Lung (tissue), 12 donors: ENCODE data around the gene ATG14. TPM values are rescaled to one million over a fixed set of nuclear protein-coding genes. Genes with fewer than 3 reads are reported as not detected.

ENCODE experiments used
- ATAC-seq: fragments of 200-7000 bp; cut with Tn5 transposase; one replicate; pipeline ENCODE4 v1.9.1; 2020; ENCODE audit warnings: moderate number of reproducible peaks; ENCODE audit not compliant: insufficient read depth, low FRiP score
- DNase-seq, 3 donors: peaks; one replicate each; pipeline ENCODE4 v3.0.0-alpha.2; 2013 to 2017
- H3K27ac ChIP-seq, 2 donors: one replicate each; pipeline ENCODE4 v1.5.1; 2013; ENCODE audit warnings: mild to moderate bottlenecking in 2 of 2, moderate library complexity in 2 of 2, control low read depth in 1 of 2, inconsistent platforms in 1 of 2, low read depth in 1 of 2, low read length in 1 of 2
- H3K27me3 ChIP-seq, 3 donors: one replicate each; pipeline ENCODE4 v1.5.1; 2013; ENCODE audit warnings: low read length in 2 of 3; ENCODE audit not compliant: control insufficient read depth in 3 of 3, insufficient read depth in 3 of 3
- H3K36me3 ChIP-seq, 4 donors: one replicate each; pipeline ENCODE4 v1.5.1; 2013; ENCODE audit warnings: low read length in 4 of 4, mild to moderate bottlenecking in 1 of 4, moderate library complexity in 1 of 4; ENCODE audit not compliant: control insufficient read depth in 4 of 4, insufficient read depth in 4 of 4
- H3K4me1 ChIP-seq, 5 donors: one replicate each; pipeline ENCODE4 v1.5.1; 2013; ENCODE audit warnings: low read length in 5 of 5, mild to moderate bottlenecking in 2 of 5, moderate library complexity in 1 of 5; ENCODE audit not compliant: control insufficient read depth in 5 of 5, insufficient read depth in 5 of 5
- H3K4me3 ChIP-seq: one replicate; pipeline ENCODE4 v1.5.1; 2013; ENCODE audit warnings: mild to moderate bottlenecking, control low read depth, moderate library complexity
- H3K9ac ChIP-seq, 2 donors: one replicate each; pipeline ENCODE4 v1.5.1; 2013; ENCODE audit warnings: low read length in 2 of 2, control low read depth in 1 of 2; ENCODE audit not compliant: insufficient read depth in 1 of 2
- H3K9me3 ChIP-seq, 4 donors: one replicate each; pipeline ENCODE4 v1.5.1; 2013; ENCODE audit warnings: low read length in 3 of 4, mild to moderate bottlenecking in 1 of 4, moderate library complexity in 1 of 4; ENCODE audit not compliant: control insufficient read depth in 4 of 4, insufficient read depth in 3 of 4
- WGBS, 2 donors: extraction: QIAGEN DNeasy Blood & Tissue Kit; methylation state at CpG; one replicate each; pipeline ENCODE4 v1.1.7; 2013; 5-methylcytosine and 5-hydroxymethylcytosine counted together
- polyA plus RNA-seq, 2 donors: library from polyadenylated mRNA; stranded (reverse); fragments of 200-250 nt; gene quantifications; one replicate each; pipeline ENCODE4 v1.2.1, GENCODE V29; 2013
- total RNA-seq, 2 donors: library from RNA; depleted of rRNA in 1 of 2; stranded (reverse); fragments of >200 nt in 1 of 2; gene quantifications; one replicate each; pipeline ENCODE4 v1.2.1, GENCODE V29; 2014 to 2021
- TF ChIP-seq, protein P1 (sequence below): IDR thresholded peaks from 2 replicates; pipeline ENCODE4 v1.5.1; 2012; ENCODE audit warnings: mild to moderate bottlenecking; ENCODE audit errors: control extremely low read depth, extremely low read depth
- donor health status: control.
- donor health status: control.
- donor health status: Bipolar disorder and iron deficiency.
- donor health status: healthy.
- donor health status: DM: yes; HTN: yes; CAD: no.

ATG14 gene
- total and polyA plus RNA-seq, 4 donors: 3.4 to 19.0 (median 7.0) TPM

DNA sequence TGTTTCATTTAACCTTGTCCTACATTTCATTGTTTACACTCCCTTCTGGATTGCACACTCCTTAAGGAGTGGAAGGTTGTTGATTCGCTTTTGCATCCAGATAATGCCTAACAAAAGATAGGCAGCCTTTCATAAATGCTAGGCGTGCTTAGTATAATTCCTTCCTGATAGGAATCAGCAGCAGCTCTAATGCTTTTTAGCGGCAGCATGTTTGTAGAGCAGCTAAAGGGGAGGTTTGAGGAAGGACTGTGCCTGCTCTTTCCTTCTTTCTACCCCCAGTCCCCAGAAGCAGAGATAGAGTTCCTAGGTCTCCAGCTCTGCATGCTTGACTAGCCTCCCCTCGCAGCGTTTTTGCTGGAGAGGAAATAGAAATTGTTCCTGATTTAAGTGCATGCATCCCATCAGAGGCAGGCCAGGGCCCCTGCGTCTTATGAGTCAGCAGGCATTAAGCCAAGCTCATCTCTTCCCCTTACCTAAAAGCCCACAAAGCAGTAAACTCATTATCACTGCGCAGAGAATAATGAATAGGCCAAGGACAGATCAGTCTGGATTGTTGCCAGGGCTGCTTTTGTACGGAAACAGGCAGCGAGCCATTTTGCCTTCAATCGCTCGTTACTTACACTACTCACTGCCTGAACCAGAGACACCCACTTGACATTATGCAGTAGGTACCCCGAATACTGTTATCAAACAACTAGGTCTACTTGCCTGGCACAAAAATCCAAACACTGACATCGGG is 42.8 kb upstream of the ATG14 start:
- DNase-seq (peak in 2 of 3 donors; percentile 29 to 63), ATAC-seq (peak; percentile 43)
- H3K4me1 ChIP-seq: peaks cover 0 to 15% (median 6%) of the 10 kb centered on the region in 5 donors
- no peak overlapping the region for H3K27ac ChIP-seq
- H3K9ac ChIP-seq: no peak overlapping the region
- peaks cover 0 to 2% (median 0%) of the 10 kb centered on the region in 4 donors for H3K9me3 ChIP-seq
- TF ChIP-seq, protein P1, sequence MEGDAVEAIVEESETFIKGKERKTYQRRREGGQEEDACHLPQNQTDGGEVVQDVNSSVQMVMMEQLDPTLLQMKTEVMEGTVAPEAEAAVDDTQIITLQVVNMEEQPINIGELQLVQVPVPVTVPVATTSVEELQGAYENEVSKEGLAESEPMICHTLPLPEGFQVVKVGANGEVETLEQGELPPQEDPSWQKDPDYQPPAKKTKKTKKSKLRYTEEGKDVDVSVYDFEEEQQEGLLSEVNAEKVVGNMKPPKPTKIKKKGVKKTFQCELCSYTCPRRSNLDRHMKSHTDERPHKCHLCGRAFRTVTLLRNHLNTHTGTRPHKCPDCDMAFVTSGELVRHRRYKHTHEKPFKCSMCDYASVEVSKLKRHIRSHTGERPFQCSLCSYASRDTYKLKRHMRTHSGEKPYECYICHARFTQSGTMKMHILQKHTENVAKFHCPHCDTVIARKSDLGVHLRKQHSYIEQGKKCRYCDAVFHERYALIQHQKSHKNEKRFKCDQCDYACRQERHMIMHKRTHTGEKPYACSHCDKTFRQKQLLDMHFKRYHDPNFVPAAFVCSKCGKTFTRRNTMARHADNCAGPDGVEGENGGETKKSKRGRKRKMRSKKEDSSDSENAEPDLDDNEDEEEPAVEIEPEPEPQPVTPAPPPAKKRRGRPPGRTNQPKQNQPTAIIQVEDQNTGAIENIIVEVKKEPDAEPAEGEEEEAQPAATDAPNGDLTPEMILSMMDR: no peak
- 26 to 32% methylated on average over 13 of the region's 13 CpGs for WGBS, 2 donors
- no peaks in the 10 kb centered on the region for H3K36me3 ChIP-seq
- no peak overlapping the region for H3K4me3 ChIP-seq
- H3K27me3 ChIP-seq: no peaks in the 10 kb centered on the region

DNA sequence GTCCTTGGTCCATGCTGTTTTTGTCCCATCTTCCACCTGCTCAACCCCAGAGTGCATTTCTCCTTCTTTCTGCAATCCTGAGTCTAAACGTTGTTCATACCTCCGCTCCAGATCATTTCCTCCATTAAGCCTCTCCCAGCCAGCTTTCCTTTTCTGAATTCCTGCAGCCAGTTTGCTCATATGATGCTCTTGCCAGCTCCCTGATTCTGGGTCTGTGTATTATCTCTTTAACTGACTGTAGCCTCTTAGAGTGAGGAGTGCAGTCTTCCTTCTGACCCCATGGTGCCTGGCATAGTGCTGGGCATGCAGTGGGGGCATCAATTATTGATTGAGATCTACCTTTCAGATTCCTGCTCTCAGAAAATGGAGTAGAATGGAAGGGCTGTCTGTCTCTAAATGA is 40.3 kb upstream of the ATG14 start:
- TF ChIP-seq, protein P1: no peak
- Histone ChIP-seq H3K36me3 (no peaks in the 10 kb centered on the region), H3K4me1 (peaks cover 0 to 15% (median 6%) of the 10 kb centered on the region in 5 donors), H3K9ac (no peak overlapping the region), H3K27ac (no peak overlapping the region), H3K4me3 (no peak overlapping the region), H3K9me3 (no peaks in the 10 kb centered on the region), H3K27me3 (no peaks in the 10 kb centered on the region)
- 73 to 74% methylated on average over 2 of the region's 2 CpGs for WGBS, 2 donors
- ATAC-seq: no peak
- DNase-seq: no peak

DNA sequence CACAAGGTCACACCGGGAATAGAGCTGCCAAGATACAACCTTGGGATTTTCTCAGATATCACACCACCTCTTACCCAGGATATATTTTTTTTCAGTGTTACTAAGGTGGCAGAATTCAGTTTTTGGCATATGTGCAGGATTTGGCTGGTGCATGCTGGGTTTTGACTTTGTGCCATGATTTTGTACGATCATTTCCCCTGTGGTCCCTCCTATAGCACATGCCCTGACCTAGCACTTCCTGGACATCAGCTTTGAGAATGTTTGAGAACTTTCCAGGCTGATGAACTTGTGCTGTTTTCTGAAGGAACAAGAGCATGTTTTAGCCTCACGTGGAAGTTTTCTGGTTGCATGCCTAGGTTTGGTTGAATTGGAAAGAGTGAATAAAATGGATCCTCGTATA is 39.8 kb upstream of the ATG14 start:
- H3K9me3 ChIP-seq: no peaks in the 10 kb centered on the region
- peaks cover 0 to 20% (median 6%) of the 10 kb centered on the region in 5 donors for H3K4me1 ChIP-seq
- ATAC-seq: no peak
- no peak overlapping the region for H3K4me3 ChIP-seq
- no peak for DNase-seq
- 35 to 50% methylated on average over 4 of the region's 4 CpGs for WGBS, 2 donors
- no peak overlapping the region for H3K9ac ChIP-seq
- no peaks in the 10 kb centered on the region for H3K27me3 ChIP-seq
- H3K36me3 ChIP-seq: no peaks in the 10 kb centered on the region
- TF ChIP-seq, protein P1: no peak
- H3K27ac ChIP-seq: no peak overlapping the region
